ENCODE measurements around the gene CRMP1.

DNA sequence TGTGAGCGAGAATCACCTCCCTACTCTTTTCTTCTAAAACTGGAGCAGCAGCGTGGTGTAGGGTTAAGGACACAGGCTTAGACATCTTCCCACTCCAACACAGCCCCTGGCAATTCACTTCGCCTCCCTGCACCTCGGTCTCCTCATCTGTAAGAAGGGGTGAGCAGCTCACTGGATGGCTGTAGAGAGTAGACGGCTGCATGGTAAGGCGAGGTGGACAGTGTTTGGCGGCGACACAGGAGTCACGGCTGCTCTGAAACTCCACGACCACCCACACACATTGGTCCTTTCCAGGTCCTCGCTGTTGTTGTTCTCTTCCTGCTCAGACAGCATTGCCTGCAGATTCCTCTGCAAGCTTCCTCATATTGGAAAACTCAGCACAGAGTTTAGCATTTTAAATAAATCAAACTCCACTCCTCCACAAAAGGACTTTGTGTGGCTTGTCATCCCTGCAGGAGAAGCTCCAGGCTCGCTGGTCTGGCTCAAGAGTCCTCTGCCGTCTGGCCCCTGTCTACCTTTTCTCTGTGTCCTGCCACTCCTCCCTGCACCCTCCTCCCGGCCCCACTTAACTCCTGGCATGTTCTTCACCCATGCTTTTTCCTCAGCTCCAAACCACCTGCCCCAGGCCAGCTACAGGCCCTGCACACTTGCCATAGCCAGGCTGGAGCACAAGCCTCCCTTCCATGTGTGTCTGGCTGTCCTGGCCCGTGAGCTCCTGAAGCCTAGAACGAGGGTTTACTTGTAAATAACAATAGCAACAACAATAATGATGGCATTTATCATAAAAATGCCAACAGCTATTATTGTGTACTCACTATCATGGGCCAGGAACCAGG lies 41.3 kb upstream of the CRMP1 start:
- TF ChIP-seq POLR2A (IDR thresholded peaks at IDR 0.05; ENCODE audit: low read length) (no peak), GATA1 (IDR thresholded peaks at IDR 0.05; ENCODE audit: low read depth, low read length) (no peak)

All from erythroblast (primary cell).